ENCODE measurements around the gene ATRIP.

- TF ChIP-seq CTCF (IDR thresholded peaks at IDR 0.05; ENCODE audit: low read depth, low read length, poor library complexity, severe bottlenecking) = no peak
- no peak for TF ChIP-seq EZH2phosphoT487 (IDR thresholded peaks at IDR 0.05; ENCODE audit: borderline replicate concordance, low read length)
Measured at GRCh38 chr3:48478626-48479555, 32.4 kb downstream of the ATRIP start.
